WTC11 (cell line): Measurements from ENCODE around the gene ZBTB12. TPM values are rescaled to one million over a fixed set of nuclear protein-coding genes. Genes with fewer than 3 reads are reported as not detected.
A peak's percentile ranks its signal among the peaks of the same experiment; 100 is the strongest.

Experiments used
- ATAC-seq: fragments of 200-7000 bp; cut with Tn5 transposase; 2 replicates; pipeline ENCODE4 v1.10.0; 2021; ENCODE audit warnings: mild to moderate bottlenecking, moderate library complexity
- CTCF ChIA-PET: fragments of 300-600 bp; sonication (Branson Sonifier 250); formaldehyde crosslinking; loops from one replicate; lab custom pipeline; 2021; ENCODE audit warnings: antibody characterized with exemption; lab: Charles Lee
- POLR2A ChIA-PET: fragments of 350-600 bp; sonication (Branson Sonifier 250); formaldehyde crosslinking; loops from one replicate; lab custom pipeline; 2021; ENCODE audit warnings: antibody characterized with exemption; lab: Charles Lee
- DNase-seq: peaks from one replicate; pipeline ENCODE4 v3.0.0; 2021; ENCODE audit warnings: low spot score
- H3K27ac Mint-ChIP-seq: 2 replicates; pipeline ENCODE4 v1.8.0; 2021; ENCODE audit warnings: mixed read lengths
- H3K27me3 Mint-ChIP-seq: 2 replicates; pipeline ENCODE4 v1.8.0; 2021; ENCODE audit warnings: low read depth, mild to moderate bottlenecking, moderate library complexity, mixed read lengths
- H3K36me3 Mint-ChIP-seq: 2 replicates; pipeline ENCODE4 v1.8.0; 2021; ENCODE audit warnings: mixed read lengths
- H3K4me1 Mint-ChIP-seq: 2 replicates; pipeline ENCODE4 v1.8.0; 2022; ENCODE audit warnings: mixed read lengths
- H3K4me3 Mint-ChIP-seq: 2 replicates; pipeline ENCODE4 v1.8.0; 2021; ENCODE audit warnings: mild to moderate bottlenecking, moderate library complexity, mixed read lengths
- H3K9me3 Mint-ChIP-seq: 2 replicates; pipeline ENCODE4 v1.8.0; 2021; ENCODE audit warnings: mixed read lengths
- ATF1 ChIP-seq: sonication (generic); formaldehyde crosslinking; IDR thresholded peaks from 2 replicates; pipeline ENCODE4 v1.8.1; 2023; ENCODE audit warnings: mild to moderate bottlenecking, moderate library complexity, missing genetic modification reagents
- CTCF ChIP-seq: fragments of 200-600 bp; IDR thresholded peaks from 2 replicates; pipeline ENCODE4 v1.8.0; 2022; ENCODE audit warnings: antibody characterized with exemption
- E2F4 ChIP-seq: sonication (generic); formaldehyde crosslinking; IDR thresholded peaks from 2 replicates; pipeline ENCODE4 v1.8.1; 2022; ENCODE audit warnings: low read depth, mild to moderate bottlenecking, moderate library complexity, missing genetic modification reagents, borderline replicate concordance
- ETV6 ChIP-seq: sonication (generic); formaldehyde crosslinking; IDR thresholded peaks from 2 replicates; pipeline ENCODE4 v1.8.1; 2022; ENCODE audit warnings: mild to moderate bottlenecking, missing genetic modification reagents
- FOXK1 ChIP-seq: sonication (generic); formaldehyde crosslinking; IDR thresholded peaks from 2 replicates; pipeline ENCODE4 v1.8.0; 2022; ENCODE audit warnings: mild to moderate bottlenecking, moderate library complexity, missing genetic modification reagents
- GABPB1 ChIP-seq: sonication (generic); formaldehyde crosslinking; IDR thresholded peaks from 2 replicates; pipeline ENCODE4 v1.8.1; 2023; ENCODE audit warnings: mild to moderate bottlenecking, missing genetic modification reagents
- MLX ChIP-seq: sonication (generic); formaldehyde crosslinking; IDR thresholded peaks from 2 replicates; pipeline ENCODE4 v1.8.1; 2023; ENCODE audit warnings: mild to moderate bottlenecking, missing genetic modification reagents, moderate library complexity
- MXD4 ChIP-seq: fragments of 250-450 bp; sonication (Bioruptor Pico); IDR thresholded peaks from 2 replicates; pipeline ENCODE4 v1.8.0; 2021; ENCODE audit warnings: mild to moderate bottlenecking, moderate library complexity, borderline replicate concordance
- MYBL2 ChIP-seq: sonication (generic); formaldehyde crosslinking; IDR thresholded peaks from 2 replicates; pipeline ENCODE4 v1.8.1; 2023; ENCODE audit warnings: mild to moderate bottlenecking, moderate library complexity, missing genetic modification reagents
- ZBTB43 ChIP-seq: sonication (generic); formaldehyde crosslinking; IDR thresholded peaks from 2 replicates; pipeline ENCODE4 v1.8.1; 2023; ENCODE audit warnings: mild to moderate bottlenecking, missing genetic modification reagents
- ZNF232 ChIP-seq: sonication (generic); formaldehyde crosslinking; IDR thresholded peaks from 2 replicates; pipeline ENCODE4 v1.8.0; 2022; ENCODE audit warnings: mild to moderate bottlenecking, missing genetic modification reagents
- ZNF263 ChIP-seq: sonication (generic); formaldehyde crosslinking; IDR thresholded peaks from 2 replicates; pipeline ENCODE4 v1.8.1; 2022; ENCODE audit warnings: low read depth, mild to moderate bottlenecking, moderate library complexity, missing genetic modification reagents
- ZNF281 ChIP-seq: sonication (generic); formaldehyde crosslinking; IDR thresholded peaks from 2 replicates; pipeline ENCODE4 v1.8.0; 2023; ENCODE audit warnings: mild to moderate bottlenecking, missing genetic modification reagents
- ZNF396 ChIP-seq: fragments of 250-450 bp; sonication (Bioruptor Pico); IDR thresholded peaks from 2 replicates; pipeline ENCODE4 v1.8.0; 2021; ENCODE audit warnings: mild to moderate bottlenecking, moderate library complexity, borderline replicate concordance
- ZNF512 ChIP-seq: sonication (generic); formaldehyde crosslinking; IDR thresholded peaks from 2 replicates; pipeline ENCODE4 v1.8.1; 2022; ENCODE audit warnings: missing genetic modification reagents, borderline replicate concordance
- total RNA-seq: library from RNA; stranded (reverse); gene quantifications from 3 replicates; pipeline ENCODE4 v1.2.3, GENCODE V29; 2021
- TF ChIP-seq, protein P1 (sequence below): sonication (generic); formaldehyde crosslinking; IDR thresholded peaks from 2 replicates; pipeline ENCODE4 v1.8.0; 2023; ENCODE audit warnings: missing genetic modification reagents, mild to moderate bottlenecking, borderline replicate concordance
- TF ChIP-seq, protein P2 (sequence below): fragments of 250-450 bp; sonication (Bioruptor Pico); IDR thresholded peaks from 2 replicates; pipeline ENCODE4 v1.8.0; 2021; ENCODE audit warnings: mild to moderate bottlenecking

Gene ZBTB12
- total RNA-seq, 1 experiment from 2014 or later = 24.0 TPM

DNA sequence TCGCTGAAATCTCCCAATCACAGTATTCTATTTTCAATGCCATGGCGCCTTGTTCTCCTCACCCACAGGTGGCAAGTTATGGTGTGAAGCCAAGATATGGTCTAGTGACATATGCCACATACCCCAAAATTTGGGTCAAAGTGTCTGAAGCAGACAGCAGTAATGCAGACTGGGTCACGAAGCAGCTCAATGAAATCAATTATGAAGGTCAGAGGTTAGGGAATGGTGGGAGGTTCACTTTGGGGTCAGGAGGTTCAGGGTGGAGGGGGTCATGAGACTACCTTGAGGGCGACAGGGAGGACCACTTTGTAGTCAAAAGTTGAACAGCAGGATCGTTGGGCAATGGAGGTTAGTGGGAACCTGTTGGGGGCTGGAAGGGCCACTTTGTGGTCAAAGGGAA lies 46.4 kb upstream of the ZBTB12 start (continued):
- TF ChIP-seq ZNF281 (CRISPR knock-in tag) (no peak), ZNF232 (CRISPR knock-in tag) (no peak)
- TF ChIP-seq, protein P1, sequence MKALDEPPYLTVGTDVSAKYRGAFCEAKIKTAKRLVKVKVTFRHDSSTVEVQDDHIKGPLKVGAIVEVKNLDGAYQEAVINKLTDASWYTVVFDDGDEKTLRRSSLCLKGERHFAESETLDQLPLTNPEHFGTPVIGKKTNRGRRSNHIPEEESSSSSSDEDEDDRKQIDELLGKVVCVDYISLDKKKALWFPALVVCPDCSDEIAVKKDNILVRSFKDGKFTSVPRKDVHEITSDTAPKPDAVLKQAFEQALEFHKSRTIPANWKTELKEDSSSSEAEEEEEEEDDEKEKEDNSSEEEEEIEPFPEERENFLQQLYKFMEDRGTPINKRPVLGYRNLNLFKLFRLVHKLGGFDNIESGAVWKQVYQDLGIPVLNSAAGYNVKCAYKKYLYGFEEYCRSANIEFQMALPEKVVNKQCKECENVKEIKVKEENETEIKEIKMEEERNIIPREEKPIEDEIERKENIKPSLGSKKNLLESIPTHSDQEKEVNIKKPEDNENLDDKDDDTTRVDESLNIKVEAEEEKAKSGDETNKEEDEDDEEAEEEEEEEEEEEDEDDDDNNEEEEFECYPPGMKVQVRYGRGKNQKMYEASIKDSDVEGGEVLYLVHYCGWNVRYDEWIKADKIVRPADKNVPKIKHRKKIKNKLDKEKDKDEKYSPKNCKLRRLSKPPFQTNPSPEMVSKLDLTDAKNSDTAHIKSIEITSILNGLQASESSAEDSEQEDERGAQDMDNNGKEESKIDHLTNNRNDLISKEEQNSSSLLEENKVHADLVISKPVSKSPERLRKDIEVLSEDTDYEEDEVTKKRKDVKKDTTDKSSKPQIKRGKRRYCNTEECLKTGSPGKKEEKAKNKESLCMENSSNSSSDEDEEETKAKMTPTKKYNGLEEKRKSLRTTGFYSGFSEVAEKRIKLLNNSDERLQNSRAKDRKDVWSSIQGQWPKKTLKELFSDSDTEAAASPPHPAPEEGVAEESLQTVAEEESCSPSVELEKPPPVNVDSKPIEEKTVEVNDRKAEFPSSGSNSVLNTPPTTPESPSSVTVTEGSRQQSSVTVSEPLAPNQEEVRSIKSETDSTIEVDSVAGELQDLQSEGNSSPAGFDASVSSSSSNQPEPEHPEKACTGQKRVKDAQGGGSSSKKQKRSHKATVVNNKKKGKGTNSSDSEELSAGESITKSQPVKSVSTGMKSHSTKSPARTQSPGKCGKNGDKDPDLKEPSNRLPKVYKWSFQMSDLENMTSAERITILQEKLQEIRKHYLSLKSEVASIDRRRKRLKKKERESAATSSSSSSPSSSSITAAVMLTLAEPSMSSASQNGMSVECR (CRISPR knock-in tag) = no peak

DNA sequence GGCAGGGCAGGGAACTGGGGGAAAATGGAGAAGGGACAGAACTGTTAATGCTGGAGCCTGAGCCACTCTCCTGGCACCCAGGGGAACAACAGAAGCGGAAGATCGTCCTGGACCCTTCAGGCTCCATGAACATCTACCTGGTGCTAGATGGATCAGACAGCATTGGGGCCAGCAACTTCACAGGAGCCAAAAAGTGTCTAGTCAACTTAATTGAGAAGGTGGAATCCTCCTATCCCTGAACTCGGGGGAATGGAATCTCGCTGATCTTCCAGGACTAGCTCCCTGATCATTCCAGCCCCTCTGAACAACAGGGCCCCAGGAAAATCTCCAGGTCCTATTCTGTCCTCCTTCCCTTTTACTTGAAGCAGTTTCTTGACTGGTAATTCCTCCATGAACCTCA lies 46.0 kb upstream of the ZBTB12 start:
- H3K36me3 Mint-ChIP-seq = peaks cover 11% of the 10 kb centered on the region
- TF ChIP-seq ZBTB43 (CRISPR knock-in tag) (no peak), ETV6 (CRISPR knock-in tag) (no peak), GABPB1 (CRISPR knock-in tag) (0 out of 2 replicates have a peak, but pooled peaks have one; percentile 12)
- no peaks in the 10 kb centered on the region for H3K9me3 Mint-ChIP-seq
- H3K4me3 Mint-ChIP-seq = no peak overlapping the region
- H3K27ac Mint-ChIP-seq = no peak overlapping the region
- H3K4me1 Mint-ChIP-seq = peaks cover 4% of the 10 kb centered on the region; the same call in 1 of the 2 replicates
- POLR2A ChIA-PET = interaction anchor here (1.1 kb wide), 1 partner anchor 178 kb away, joined by 4 read pairs; no protein-coding TSS in a partner anchor
- H3K27me3 Mint-ChIP-seq = peaks cover 50% of the 10 kb centered on the region
- CTCF ChIA-PET = no interaction called here
- no peak for ATAC-seq
- no peak for DNase-seq

DNA sequence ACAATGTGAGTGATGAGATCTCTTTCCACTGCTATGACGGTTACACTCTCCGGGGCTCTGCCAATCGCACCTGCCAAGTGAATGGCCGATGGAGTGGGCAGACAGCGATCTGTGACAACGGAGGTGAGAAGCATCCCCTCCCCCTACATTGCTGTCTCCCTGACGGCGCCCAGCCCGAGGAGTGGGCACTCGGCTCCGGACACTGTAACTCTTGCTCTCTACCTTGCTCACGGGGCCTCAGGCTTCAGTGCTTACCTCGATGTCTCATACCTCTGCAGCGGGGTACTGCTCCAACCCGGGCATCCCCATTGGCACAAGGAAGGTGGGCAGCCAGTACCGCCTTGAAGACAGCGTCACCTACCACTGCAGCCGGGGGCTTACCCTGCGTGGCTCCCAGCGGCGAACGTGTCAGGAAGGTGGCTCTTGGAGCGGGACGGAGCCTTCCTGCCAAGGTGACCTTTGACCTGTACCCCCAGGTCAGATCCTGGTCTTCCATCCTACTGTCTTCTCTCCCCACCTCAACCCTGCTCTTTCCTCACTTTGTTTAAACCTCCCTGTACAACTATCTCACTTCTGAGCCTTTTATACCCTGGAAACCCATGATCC lies 45.3 kb upstream of the ZBTB12 start:
- Mint-ChIP-seq H3K9me3 (no peaks in the 10 kb centered on the region), H3K4me3 (no peak overlapping the region), H3K27me3 (peaks cover 56% of the 10 kb centered on the region), H3K36me3 (peaks cover 7% of the 10 kb centered on the region; the same call in 1 of the 2 replicates), H3K27ac (no peak overlapping the region), H3K4me1 (peaks cover 4% of the 10 kb centered on the region; the same call in 1 of the 2 replicates)
- ATAC-seq (no peak), DNase-seq (no peak)
- CTCF ChIA-PET = no interaction called here
- POLR2A ChIA-PET = no interaction called here
- no peak for TF ChIP-seq E2F4
- no peak for TF ChIP-seq ZNF263
- TF ChIP-seq MXD4 = no peak
- TF ChIP-seq, protein P2, sequence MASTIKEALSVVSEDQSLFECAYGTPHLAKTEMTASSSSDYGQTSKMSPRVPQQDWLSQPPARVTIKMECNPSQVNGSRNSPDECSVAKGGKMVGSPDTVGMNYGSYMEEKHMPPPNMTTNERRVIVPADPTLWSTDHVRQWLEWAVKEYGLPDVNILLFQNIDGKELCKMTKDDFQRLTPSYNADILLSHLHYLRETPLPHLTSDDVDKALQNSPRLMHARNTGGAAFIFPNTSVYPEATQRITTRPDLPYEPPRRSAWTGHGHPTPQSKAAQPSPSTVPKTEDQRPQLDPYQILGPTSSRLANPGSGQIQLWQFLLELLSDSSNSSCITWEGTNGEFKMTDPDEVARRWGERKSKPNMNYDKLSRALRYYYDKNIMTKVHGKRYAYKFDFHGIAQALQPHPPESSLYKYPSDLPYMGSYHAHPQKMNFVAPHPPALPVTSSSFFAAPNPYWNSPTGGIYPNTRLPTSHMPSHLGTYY (CRISPR knock-in tag) = no peak
- TF ChIP-seq ATF1 (CRISPR knock-in tag) = no peak
- no peak for TF ChIP-seq MLX (CRISPR knock-in tag)
- TF ChIP-seq MYBL2 (CRISPR knock-in tag) = no peak
- TF ChIP-seq ZNF512 (CRISPR knock-in tag) = no peak
- no peak for TF ChIP-seq FOXK1 (CRISPR knock-in tag)
- TF ChIP-seq ZNF396 (CRISPR knock-in tag) = no peak
- no peak for TF ChIP-seq CTCF
